ENCODE results near the gene KTI12.
"Not testable (repeated sequence)": the region's sequence is repeated elsewhere in the genome, so short reads cannot be mapped to it uniquely, and the experiment has no call there.

The KTI12 gene

DNA sequence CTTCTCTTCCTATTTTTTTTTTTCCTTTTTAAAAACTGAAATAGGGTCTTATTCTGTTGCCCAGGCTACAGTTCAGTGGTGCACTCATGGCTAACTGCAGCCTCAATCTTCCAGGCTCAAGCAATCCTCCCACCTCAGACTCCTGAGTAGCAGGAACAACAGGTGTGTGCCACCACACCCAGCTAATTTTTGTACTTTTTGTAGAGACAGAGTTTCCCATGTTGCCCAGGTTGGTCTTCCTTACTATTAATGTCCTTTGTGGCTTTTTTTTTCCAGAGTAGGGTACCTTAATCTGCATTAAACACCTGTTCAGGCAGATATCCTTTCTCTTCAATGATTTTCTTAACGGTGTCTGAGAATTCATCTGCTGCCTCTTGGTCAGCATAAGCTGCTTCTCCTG lies 4.3 kb upstream of the KTI12 start:
- DNase-seq (ENCODE audit: low spot score): no peak

DNA sequence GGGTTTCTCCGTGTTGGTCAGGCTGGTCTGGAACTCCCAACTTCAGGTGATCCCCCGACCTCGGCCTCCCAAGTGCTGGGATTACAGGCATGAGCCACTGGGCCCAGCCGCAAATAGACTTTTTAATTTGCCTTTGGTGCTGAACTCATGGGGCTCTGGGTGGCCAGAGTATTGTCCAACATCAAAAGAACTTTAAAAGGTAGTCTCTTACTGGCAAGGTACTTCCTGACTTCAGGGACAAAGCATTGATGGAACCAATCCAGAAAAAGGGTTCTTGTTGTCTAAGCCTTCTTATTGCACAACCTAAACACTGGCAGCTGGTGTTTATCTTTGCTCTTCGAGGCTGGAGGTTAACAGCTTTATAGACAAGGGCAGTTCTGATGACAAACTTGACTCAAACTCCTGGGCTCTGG lies 3.8 kb upstream of the KTI12 start:
- no peak for DNase-seq (ENCODE audit: low spot score)

DNA sequence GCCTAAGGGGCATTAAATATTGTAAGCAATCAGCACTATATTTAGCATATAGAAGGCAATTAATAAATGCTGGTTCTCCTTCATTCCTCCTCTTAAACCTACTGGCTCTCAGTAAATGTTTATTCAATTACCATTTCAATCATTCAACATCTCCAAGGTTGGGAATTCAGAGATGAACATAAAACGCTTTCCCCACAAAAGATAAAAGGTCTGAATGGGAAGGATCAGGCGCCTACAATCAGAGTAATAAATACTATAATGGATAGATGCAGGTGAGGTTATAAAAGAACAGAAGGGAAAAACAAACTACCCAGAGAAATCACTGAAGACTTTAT lies 407 bp upstream of the KTI12 start:
- DNase-seq (ENCODE audit: low spot score): no peak

DNA sequence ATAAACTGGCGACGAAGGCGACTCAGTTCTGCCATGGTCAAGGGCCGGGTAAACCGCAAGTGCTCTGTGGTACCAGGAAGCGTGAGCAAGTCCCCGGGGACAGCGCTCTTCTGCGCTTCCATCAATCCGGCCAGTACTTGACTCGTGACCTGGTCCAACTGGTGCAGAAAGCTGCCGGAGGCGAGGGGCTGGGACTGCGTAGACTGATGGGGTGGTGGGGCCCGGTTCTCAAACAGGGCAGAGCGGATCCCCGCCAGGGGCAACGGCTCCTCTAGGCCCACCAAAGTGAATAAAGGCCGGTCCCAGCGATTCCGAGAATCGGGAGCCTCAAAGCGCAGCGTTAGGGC lies 852 bp downstream of the KTI12 start:
- DNase-seq (ENCODE audit: low spot score): no peak

DNA sequence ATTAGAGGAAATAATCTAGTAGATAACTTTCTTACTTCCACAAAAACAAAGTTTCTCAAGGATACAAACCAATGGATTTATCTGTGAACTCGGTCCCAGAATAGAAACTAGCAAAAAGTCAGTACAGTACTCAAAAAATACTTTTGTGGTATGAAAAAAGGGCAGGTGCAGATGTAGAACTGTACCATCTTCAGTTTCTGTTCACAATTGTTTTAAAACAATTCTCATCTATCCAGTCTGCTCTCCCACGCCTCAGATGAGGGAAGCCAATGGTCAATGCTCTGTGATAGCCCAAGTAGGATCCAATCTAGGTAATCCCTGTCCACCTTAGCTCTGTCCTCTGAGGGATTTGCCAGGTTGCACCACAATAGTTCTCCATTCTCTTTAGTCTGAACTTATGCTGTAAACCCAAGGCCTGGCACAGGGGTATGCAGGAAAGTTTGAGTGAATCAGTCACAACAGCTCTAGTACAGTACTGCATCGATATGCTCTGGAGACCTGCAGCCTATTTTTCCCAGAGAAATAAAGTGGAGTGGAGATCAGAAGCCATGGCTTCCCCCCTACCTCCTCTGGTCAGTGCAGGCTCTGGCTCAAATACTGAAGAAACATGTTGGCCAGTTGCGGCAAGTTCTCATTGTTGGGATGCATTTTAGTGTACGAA lies 1.4 kb downstream of the KTI12 start:
- no peak for DNase-seq (ENCODE audit: low spot score)

DNA sequence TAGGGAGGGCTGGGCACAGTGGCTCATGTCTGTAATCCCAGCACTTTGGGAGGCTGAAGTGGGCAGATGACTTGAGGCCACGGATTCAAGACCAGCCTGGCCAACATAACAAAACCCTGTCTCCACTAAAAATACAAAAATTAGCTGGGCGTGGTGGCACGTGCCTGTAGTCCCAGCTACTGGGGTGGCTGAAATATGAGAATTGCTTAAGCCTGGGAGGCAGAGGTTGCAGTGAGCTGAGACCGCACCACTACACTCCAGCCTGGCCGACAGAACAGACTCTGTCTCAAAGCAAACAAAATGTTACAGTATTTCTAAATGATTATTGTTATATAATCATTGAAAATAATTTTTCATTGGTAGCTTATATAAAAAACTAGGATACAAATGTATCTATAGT lies 4.8 kb downstream of the KTI12 start:
- not testable (repeated sequence) for DNase-seq (ENCODE audit: low spot score)

DNA sequence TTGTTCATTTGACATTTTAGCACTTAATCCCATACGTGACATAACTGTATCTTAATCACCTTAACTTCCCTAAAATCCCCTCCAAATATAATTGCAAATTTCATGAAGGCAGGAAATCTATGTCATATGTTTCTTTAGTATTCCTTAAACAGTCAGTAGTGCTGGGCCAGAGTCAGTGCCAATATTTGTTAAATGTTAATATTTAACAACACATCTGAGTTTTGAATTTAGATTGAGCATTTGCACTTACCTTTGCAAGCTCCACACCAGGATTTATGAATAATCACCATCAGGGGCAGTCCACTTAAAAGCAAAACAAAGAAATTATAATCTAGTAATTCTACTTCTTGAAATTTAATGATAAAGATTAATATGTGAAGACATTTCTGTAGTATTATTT lies 5.3 kb downstream of the KTI12 start:
- DNase-seq (ENCODE audit: low spot score): no peak

DNA sequence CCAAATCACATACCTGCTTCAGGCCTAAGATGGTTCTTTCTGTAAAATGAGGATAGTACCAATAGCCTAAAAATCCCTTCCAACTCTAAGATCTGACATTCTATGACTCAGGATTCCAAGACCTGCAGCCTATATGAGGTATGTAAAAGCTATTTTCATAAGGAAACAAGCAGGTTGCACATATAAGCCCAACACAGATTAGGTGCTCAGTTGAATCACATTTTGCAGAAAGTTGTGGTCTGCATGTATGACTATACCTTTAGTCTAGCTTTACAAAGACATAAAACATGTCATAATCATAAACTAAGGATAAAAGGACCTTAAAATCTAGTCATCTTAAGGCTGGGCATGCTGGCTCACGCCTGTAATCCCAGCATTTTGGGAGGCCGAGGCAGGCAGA lies 7.3 kb downstream of the KTI12 start:
- DNase-seq (ENCODE audit: low spot score): no peak

DNA sequence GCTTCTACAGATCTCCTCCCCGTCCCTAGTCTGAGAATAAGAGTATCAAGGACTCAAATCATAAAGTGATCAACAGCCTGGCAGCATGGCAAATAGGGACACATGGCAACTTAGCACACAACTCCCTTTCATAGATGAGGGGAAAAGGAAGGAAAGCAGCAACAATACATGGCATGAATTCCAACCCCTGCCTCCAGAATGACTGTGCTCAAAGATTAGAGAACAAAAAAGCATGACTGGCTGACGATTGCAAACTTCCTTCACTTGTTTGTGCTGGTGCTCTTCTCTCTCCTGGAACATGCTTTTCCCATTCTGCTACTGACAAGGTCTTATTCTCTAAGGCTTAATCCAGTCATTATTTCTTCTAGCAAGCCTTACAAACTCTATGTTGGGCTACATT lies 11.5 kb downstream of the KTI12 start:
- no peak for DNase-seq (ENCODE audit: low spot score)

DNA sequence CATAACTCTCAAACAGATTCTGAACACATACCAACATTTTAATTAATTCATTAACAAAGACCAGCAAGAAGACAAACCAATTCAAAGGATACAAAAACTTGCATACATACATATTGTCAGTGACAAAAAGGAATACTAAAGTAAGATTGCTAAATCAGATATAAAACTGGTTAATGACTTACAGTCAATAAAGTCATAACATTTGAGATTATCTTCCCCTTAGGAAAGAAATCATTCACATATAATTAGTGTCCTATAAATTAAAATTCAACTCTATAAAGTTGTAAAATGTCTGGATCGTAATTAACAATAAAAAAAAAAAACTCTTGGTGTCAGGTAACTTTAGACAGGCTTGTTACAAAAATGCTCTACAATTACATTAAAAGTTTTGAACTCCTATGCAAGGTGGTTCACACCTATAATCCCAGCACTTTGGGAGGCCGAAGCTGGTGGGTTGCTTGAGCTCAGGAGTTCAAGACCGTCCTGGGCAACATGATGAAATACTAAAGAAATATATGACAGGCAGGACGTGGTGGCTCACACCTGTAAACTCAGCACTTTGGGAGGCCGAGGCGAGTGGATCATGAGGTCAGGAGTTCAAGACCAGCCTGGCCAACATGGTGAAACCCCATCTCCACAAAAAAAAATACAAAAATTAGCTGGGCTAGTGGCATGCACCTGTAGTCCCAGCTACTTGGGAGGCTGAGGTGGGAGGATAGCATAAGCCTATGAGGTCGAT lies 25.4 kb downstream of the KTI12 start:
- no peak for DNase-seq (ENCODE audit: low spot score)

DNA sequence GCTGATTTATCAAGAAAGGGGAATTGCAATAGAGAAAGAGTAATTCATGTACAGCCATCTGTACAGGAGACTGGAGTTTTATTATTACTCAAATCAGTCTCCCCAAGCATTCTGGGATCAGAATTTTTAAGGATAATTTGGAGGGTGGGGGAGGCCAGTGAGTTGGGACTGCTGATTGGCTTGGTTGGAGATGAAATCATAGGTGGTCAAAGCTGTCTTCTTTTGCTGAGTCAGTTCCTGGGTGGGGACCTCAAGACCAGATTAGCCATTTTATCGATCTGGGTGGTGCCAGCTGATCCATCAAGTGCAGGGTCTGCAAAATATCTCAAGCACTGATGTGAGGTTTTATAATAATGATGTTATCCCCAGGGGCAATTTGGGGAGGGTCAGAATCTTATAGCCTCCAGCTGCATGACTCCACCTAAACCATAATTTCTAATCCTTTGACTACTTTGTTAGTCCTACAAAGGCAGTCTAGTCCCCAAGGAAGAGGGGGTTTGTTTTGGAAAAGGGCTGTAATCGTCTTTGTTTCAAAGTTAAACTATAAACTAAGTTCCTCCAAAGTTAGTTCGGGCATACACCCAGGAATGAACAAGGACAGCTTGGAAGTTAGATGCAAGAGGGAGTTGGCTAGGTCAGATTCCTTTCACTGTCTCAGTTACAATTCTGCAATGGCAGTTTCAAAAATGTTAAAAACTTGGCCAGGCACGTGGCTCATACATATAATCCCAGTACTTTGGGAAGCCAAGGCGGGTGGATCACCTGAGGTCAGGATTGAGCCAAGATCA lies 26.2 kb downstream of the KTI12 start:
- no peak for DNase-seq (ENCODE audit: low spot score)

DNA sequence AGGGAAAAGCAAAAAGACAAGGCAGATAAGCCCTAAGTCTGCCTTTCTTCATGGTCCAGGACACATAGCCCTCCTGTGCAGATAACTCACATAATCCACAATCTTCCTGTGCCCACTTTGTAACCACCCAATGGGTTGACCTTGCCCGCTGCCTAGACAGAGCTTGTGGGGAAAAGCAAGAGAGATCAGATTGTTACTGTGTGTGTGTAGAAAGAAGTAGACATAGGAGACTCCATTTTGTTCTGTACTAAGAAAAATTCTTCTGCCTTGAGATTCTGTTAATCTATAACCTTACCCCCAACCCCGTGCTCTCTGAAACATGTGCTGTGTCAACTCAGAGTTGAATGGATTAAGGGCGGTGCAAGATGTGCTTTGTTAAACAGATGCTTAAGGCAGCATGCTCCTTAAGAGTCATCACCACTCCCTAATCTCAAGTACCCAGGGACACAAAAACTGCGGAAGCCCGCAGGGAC lies 27.5 kb downstream of the KTI12 start:
- not testable (repeated sequence) for DNase-seq (ENCODE audit: low spot score)

DNA sequence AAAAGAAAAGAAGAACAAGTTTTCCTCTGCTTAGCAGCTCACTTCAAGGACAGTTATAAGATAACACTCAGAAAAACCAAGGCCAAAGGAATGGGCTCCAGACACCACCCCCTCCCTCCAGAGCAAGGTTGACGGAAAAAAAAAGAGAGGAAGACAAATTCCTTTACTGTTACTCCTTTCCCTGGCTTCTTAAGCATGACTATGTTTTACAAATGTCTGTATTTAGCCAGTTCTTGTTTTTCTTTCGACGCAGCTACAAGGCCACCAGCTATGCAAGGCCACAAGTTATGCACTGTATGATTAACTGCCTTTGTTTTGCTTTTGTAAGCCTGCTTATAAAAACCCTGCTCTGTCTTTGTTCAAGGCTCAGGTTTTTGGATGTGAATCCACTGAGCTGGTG lies 28.1 kb downstream of the KTI12 start:
- DNase-seq (ENCODE audit: low spot score): not testable (repeated sequence)

DNA sequence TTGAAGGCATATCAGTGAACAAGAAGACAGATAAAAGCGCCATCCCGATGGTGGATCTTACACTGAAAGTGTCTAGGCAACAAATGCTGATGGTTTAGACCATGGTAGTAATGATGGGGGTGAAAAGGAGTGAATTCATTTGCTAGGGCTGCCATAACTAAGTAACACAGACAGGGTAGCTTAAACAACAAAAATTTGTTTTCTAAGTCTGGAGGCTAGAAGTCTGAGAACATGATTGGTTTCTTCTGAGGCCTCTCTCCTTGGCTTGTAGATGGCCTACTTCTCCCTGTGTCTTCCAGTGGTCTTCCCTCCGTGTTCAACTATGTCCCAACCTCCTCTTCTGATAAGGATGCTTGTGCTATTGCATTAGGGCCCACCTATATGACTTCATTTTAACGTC lies 29.7 kb downstream of the KTI12 start:
- no peak for DNase-seq (ENCODE audit: low spot score)

DNA sequence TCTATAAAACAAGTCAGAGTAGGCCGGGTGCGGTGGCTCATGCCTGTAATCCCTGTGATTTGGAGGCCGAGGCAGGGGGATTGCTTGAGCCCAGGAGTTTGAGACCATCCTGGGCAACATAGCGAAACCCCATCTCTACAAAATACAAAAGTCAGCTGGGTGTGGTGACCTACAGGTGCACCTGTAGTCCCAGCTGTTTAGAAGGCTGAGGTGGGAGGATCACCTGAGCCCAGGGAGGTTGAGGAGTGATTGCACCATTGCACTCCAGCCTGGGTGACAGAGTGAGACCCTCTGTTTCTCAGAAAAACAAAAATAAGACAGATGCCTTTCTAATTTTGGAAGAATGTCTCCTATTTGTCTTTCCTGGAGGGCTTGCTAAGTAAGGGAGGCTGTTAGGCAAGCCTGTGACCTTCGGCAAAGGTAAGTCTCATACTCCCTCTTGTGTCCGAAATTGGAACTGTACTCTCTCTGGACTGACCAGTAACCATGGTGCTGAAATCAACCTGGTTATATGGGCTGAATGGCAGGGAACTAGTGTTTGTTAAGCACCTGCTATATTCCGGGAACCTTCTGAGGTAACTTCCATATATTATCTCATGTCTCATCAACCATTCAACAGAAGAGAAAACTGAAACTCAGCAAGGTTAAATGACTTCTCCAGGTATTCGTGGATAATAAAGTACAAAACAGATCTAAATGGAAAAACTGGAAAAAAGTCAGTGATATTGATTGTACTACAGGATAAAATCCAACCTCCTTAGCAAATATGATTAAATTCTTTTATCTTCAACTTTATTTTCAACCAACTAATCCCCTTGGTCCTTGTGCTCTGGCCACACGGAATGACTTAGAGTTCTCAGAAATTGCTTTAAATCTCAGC lies 31.3 kb downstream of the KTI12 start:
- peak; percentile 76 for DNase-seq (ENCODE audit: low spot score)

DNA sequence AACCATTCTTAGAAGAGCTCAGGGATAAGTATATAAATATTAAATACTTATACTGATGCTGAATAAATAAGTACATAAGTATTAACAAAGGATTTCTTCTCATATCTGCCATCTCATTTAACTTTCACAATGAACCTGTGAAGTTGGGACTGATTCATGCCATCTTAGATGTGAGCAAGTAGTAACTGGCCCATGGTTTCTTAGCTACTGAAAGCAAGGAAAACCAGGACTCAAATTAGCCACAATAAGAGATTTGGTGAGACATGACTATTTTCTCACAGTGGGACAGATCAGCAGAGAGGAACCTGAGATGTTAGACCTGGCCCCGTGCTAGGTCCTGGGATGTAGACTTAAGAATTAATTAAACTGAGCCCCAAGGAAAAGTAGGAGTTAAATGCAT lies 34.9 kb downstream of the KTI12 start:
- DNase-seq (ENCODE audit: low spot score): no peak

DNA sequence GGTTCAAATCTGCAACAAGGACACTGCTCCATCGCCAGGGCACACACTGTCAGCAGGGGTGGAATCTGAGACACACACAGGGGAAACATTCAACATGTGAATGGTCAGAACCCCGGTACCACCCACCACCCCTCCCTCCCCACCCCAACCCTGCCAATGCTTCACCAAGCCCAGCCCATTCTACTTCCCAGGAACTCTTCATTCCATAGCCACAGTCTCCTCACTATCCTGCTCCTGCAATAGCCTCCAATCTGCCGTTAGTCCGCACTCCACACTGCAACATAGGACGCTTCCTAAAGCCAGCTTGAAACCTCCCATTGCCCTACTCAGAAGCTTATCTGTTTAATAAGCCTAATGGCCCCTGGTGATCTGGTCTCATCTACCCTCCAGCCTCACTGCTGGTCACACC lies 35.6 kb downstream of the KTI12 start:
- no peak for DNase-seq (ENCODE audit: low spot score)

DNA sequence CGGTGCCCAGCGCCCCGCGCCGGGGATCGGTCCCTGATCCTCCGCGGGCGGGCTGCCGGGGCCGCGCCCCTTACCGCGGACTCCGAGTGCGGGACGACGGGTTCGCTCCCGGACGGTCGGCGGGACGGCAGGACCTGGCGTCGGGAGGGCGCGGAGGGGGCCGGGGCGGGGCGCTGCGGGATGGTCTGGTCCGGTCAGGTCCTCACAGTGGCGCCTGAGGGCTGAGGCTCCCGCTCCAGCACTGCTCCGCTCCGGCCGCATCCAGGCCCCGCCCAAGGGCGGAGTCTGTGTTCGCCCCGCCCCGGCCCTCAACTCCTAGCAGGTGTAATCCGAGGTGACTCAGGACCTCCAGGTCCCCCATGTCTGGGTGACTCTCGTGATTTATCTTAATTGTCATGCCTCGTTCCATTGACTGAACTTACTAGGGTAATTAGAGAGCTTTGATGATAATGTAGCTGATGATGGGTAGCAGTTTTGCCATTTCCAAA lies 43.1 kb downstream of the KTI12 start, which contains the start of gene RAB3B:
Gene RAB3B (minus strand): TSS at position 223 of the 488 bp plus-strand sequence. CDS start 13,583 bp downstream, outside the sequence.
- DNase-seq (ENCODE audit: low spot score): peak; percentile 41

DNA sequence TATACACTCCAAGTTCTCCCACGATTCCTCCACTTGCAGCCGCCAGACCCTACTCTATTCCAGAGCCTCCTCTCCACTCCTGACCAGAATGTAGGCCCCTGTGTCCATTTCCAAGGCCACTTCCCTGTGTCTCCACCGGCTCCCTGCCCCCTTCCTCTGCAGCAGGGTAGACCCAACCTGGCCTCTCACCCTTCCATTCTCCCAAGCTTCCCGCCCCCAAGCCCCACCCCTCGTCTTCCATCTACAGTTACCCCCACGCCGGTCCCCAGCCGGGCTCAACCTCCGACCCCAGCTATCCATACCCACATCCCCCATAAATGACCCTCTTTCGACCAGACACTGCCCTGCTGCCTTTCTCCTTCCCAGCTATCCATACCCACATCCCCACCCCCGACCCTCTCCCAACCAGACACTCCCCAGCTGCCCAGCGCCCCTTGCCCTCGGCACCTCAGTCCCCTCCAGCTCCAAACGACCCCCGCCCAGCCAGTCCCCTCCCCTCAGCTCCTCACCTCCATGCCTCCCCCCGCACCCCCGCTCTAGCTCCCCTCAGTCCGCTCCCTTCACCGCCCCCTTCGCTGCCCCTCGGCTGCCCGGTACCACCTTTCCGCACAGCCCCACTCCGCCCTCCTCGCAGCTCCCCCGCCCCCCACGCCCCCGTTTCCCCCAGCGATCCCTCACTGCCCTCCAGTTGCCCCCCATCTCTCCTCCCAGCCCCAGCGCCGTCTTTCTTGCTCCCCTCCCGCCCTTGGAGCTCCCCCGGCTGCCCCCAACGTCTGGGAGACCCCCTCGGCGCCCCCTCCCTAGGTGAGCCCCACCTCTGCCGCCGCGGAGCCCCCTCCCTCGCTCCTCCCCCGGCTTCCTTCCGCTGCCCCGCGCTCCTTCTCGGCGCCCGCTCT lies 43.8 kb downstream of the KTI12 start:
- DNase-seq (ENCODE audit: low spot score): no peak

DNA sequence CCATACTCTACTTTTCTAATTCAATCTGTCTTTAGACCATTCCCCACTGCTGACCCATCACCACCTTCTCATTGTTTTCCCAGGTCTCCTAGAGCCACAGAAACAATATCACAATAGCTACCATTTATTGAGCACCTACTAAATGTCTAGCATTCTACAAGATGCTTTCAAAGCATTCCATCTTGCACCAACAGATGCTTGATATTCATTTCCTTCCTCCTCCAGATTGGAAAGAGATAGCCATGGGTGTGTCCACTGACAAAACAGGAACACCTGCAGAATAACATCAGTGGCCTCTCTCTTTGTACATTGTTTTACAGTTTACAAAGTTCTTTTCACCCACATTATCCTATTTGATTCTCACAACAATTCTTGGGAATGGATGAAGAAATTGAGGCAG lies 45.4 kb downstream of the KTI12 start:
- DNase-seq (ENCODE audit: low spot score): no peak

DNA sequence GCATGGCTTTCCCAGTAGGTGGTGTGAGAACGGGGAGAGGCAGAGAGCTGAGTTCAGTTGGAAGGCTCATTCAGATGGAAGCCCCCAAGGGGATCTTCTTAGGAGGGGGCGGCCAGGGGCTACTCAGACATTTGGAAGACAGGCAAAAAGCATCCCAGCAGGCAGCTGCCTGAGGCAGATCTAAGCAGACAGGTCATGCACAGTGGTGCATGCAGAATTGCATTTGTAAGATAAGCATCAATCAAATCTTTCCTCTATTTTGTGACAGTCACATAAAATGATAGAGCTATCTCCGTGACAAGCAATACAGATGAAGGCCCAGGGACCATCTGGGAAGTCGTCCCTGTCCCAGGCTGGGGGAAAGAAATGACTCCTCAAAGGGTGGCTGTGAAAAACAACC lies 46.9 kb downstream of the KTI12 start:
- DNase-seq (ENCODE audit: low spot score): no peak
